WTC11 (cell line): ENCODE measurements around the gene PPME1. TPM values are rescaled to one million over a fixed set of nuclear protein-coding genes. Genes with fewer than 3 reads are reported as not detected.

ENCODE experiments used
- ATAC-seq: fragments of 200-7000 bp; cut with Tn5 transposase; 2 replicates; pipeline ENCODE4 v1.10.0; 2021; ENCODE audit warnings: mild to moderate bottlenecking, moderate library complexity
- CTCF ChIA-PET: fragments of 300-600 bp; sonication (Branson Sonifier 250); formaldehyde crosslinking; loops from one replicate; lab custom pipeline; 2021; ENCODE audit warnings: antibody characterized with exemption; lab: Charles Lee
- POLR2A ChIA-PET: fragments of 350-600 bp; sonication (Branson Sonifier 250); formaldehyde crosslinking; loops from one replicate; lab custom pipeline; 2021; ENCODE audit warnings: antibody characterized with exemption; lab: Charles Lee
- DNase-seq: peaks from one replicate; pipeline ENCODE4 v3.0.0; 2021; ENCODE audit warnings: low spot score
- H3K27ac Mint-ChIP-seq: 2 replicates; pipeline ENCODE4 v1.8.0; 2021; ENCODE audit warnings: mixed read lengths
- H3K27me3 Mint-ChIP-seq: 2 replicates; pipeline ENCODE4 v1.8.0; 2021; ENCODE audit warnings: low read depth, mild to moderate bottlenecking, moderate library complexity, mixed read lengths
- H3K36me3 Mint-ChIP-seq: 2 replicates; pipeline ENCODE4 v1.8.0; 2021; ENCODE audit warnings: mixed read lengths
- H3K4me1 Mint-ChIP-seq: 2 replicates; pipeline ENCODE4 v1.8.0; 2022; ENCODE audit warnings: mixed read lengths
- H3K4me3 Mint-ChIP-seq: 2 replicates; pipeline ENCODE4 v1.8.0; 2021; ENCODE audit warnings: mild to moderate bottlenecking, moderate library complexity, mixed read lengths
- H3K9me3 Mint-ChIP-seq: 2 replicates; pipeline ENCODE4 v1.8.0; 2021; ENCODE audit warnings: mixed read lengths
- EMX1 ChIP-seq: fragments of 250-450 bp; sonication (Bioruptor Pico); IDR thresholded peaks from 2 replicates; pipeline ENCODE4 v1.8.0; 2021; ENCODE audit warnings: mild to moderate bottlenecking
- GRHL2 ChIP-seq: fragments of 250-450 bp; sonication (Bioruptor Pico); IDR thresholded peaks from 2 replicates; pipeline ENCODE4 v1.8.0; 2022; ENCODE audit warnings: mild to moderate bottlenecking, moderate library complexity; ENCODE audit not compliant: insufficient replicate concordance, severe bottlenecking
- IRF2 ChIP-seq: sonication (generic); formaldehyde crosslinking; IDR thresholded peaks from 2 replicates; pipeline ENCODE4 v1.8.0; 2022; ENCODE audit warnings: low read depth, missing genetic modification reagents, borderline replicate concordance
- NFE2L1 ChIP-seq: sonication (generic); formaldehyde crosslinking; IDR thresholded peaks from 2 replicates; pipeline ENCODE4 v1.8.1; 2023; ENCODE audit warnings: missing genetic modification reagents
- SMAD3 ChIP-seq: sonication (generic); formaldehyde crosslinking; IDR thresholded peaks from 2 replicates; pipeline ENCODE4 v1.8.0; 2022; ENCODE audit warnings: missing genetic modification reagents, mild to moderate bottlenecking, borderline replicate concordance
- TEAD1 ChIP-seq: sonication (generic); formaldehyde crosslinking; IDR thresholded peaks from 2 replicates; pipeline ENCODE4 v1.8.0; 2022; ENCODE audit warnings: mild to moderate bottlenecking, missing genetic modification reagents
- ZNF121 ChIP-seq: sonication (generic); formaldehyde crosslinking; IDR thresholded peaks from 2 replicates; pipeline ENCODE4 v1.8.0; 2023; ENCODE audit warnings: missing genetic modification reagents
- total RNA-seq: library from RNA; stranded (reverse); gene quantifications from 3 replicates; pipeline ENCODE4 v1.2.3, GENCODE V29; 2021
- TF ChIP-seq, protein P1 (sequence below): sonication (generic); formaldehyde crosslinking; IDR thresholded peaks from 2 replicates; pipeline ENCODE4 v1.8.0; 2022; ENCODE audit warnings: missing genetic modification reagents
- TF ChIP-seq, protein P2 (sequence below): sonication (generic); formaldehyde crosslinking; IDR thresholded peaks from 2 replicates; pipeline ENCODE4 v1.8.0; 2022; ENCODE audit warnings: mild to moderate bottlenecking, missing genetic modification reagents
- TF ChIP-seq, protein P3 (sequence below): fragments of 250-450 bp; sonication (Bioruptor Pico); IDR thresholded peaks from 2 replicates; pipeline ENCODE4 v1.9.0; 2021; ENCODE audit warnings: moderate library complexity, mild to moderate bottlenecking, inconsistent platforms, borderline replicate concordance
- TF ChIP-seq, protein P4 (sequence below): fragments of 250-450 bp; sonication (Bioruptor Pico); IDR thresholded peaks from 2 replicates; pipeline ENCODE4 v2.1.2; 2022; ENCODE audit warnings: mild to moderate bottlenecking, moderate library complexity
- TF ChIP-seq, protein P5 (sequence below): sonication (generic); formaldehyde crosslinking; IDR thresholded peaks from 2 replicates; pipeline ENCODE4 v1.8.0; 2022; ENCODE audit warnings: mild to moderate bottlenecking, missing genetic modification reagents
- TF ChIP-seq, protein P6 (sequence below): sonication (generic); formaldehyde crosslinking; IDR thresholded peaks from 2 replicates; pipeline ENCODE4 v1.8.0; 2023; ENCODE audit warnings: mild to moderate bottlenecking, missing genetic modification reagents
- TF ChIP-seq, protein P7 (sequence below): sonication (generic); formaldehyde crosslinking; IDR thresholded peaks from 2 replicates; pipeline ENCODE4 v1.8.1; 2023; ENCODE audit warnings: mild to moderate bottlenecking, missing genetic modification reagents

The PPME1 gene
- total RNA-seq, 1 experiment from 2014 or later = 42.5 TPM

DNA sequence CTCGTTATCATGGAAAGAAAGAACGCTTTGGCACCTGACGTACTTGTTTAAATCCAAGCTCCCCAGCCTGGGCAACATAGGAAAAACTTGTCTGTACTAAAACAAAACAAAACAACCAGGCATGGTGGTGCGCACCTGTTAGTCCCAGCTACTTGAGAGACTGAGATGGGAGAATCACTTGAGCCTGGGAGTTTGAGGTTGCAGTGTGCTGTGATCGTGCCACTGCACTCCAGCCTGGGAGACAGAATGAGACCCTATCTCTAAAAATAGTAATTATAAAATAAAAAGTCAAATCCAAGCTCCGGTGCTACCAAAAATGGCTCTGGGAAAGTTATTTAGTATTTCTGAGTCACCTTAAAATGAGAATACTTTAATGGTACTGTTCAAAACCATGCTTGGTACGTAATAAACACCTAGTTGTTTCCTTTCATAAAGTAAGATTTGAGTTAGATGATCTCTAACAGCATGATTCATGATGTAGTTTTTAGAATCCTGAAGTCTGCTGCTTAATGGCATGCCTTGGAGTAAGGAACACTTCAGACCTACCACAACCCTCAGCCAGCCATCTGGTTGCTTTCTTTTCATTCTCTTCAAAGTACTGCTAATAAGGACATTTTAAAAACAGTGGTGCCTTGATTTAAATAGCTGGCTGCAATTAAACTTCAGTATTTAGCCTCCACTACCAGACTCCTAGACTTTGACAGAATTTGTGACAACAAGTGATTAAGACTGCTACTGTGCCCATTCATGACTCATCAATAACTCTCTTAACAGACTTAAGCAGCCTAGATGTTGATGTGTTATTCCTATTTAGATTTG lies 8.4 kb downstream of the PPME1 start (continued):
- TF ChIP-seq, protein P1, sequence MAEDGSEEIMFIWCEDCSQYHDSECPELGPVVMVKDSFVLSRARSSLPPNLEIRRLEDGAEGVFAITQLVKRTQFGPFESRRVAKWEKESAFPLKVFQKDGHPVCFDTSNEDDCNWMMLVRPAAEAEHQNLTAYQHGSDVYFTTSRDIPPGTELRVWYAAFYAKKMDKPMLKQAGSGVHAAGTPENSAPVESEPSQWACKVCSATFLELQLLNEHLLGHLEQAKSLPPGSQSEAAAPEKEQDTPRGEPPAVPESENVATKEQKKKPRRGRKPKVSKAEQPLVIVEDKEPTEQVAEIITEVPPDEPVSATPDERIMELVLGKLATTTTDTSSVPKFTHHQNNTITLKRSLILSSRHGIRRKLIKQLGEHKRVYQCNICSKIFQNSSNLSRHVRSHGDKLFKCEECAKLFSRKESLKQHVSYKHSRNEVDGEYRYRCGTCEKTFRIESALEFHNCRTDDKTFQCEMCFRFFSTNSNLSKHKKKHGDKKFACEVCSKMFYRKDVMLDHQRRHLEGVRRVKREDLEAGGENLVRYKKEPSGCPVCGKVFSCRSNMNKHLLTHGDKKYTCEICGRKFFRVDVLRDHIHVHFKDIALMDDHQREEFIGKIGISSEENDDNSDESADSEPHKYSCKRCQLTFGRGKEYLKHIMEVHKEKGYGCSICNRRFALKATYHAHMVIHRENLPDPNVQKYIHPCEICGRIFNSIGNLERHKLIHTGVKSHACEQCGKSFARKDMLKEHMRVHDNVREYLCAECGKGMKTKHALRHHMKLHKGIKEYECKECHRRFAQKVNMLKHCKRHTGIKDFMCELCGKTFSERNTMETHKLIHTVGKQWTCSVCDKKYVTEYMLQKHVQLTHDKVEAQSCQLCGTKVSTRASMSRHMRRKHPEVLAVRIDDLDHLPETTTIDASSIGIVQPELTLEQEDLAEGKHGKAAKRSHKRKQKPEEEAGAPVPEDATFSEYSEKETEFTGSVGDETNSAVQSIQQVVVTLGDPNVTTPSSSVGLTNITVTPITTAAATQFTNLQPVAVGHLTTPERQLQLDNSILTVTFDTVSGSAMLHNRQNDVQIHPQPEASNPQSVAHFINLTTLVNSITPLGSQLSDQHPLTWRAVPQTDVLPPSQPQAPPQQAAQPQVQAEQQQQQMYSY (CRISPR knock-in tag) = no peak
- no peak for TF ChIP-seq SMAD3 (CRISPR knock-in tag)
- TF ChIP-seq IRF2 (CRISPR knock-in tag) = no peak
- no peak for TF ChIP-seq NFE2L1 (CRISPR knock-in tag)
- TF ChIP-seq, protein P2, sequence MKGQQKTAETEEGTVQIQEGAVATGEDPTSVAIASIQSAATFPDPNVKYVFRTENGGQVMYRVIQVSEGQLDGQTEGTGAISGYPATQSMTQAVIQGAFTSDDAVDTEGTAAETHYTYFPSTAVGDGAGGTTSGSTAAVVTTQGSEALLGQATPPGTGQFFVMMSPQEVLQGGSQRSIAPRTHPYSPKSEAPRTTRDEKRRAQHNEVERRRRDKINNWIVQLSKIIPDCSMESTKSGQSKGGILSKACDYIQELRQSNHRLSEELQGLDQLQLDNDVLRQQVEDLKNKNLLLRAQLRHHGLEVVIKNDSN (CRISPR knock-in tag) = no peak

DNA sequence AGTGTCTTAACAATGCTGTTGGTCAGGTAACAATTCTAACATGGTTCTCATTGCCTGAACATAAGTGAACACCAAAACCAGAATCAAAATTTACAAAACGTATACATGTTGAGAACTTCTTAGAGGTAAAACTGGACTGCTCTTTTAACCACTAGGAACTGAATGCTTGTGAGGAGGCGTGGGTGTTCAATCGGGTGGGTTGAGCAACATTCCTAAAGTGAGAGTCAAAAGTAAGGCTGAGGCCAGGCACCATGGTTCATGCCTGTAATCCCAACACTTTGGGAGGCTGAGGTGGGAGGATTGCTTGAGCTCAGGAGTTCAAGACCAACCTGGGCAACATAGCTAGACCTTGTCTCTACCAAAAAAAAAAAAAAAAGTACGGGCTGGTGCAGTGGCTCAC lies 11.5 kb downstream of the PPME1 start:
- Mint-ChIP-seq H3K36me3 (no peaks in the 10 kb centered on the region), H3K27ac (no peak overlapping the region), H3K27me3 (no peaks in the 10 kb centered on the region), H3K9me3 (no peaks in the 10 kb centered on the region), H3K4me1 (peaks cover 7% of the 10 kb centered on the region; the same call in 1 of the 2 replicates), H3K4me3 (no peak overlapping the region)
- DNase-seq (no peak), ATAC-seq (no peak)
- CTCF ChIA-PET = interaction anchor here (0.6 kb wide), 1 partner anchor 72 kb away, joined by 3 read pairs; no protein-coding TSS in a partner anchor
- TF ChIP-seq, protein P3, sequence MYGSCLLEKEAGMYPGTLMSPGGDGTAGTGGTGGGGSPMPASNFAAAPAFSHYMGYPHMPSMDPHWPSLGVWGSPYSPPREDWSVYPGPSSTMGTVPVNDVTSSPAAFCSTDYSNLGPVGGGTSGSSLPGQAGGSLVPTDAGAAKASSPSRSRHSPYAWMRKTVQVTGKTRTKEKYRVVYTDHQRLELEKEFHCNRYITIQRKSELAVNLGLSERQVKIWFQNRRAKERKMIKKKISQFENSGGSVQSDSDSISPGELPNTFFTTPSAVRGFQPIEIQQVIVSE (CRISPR knock-in tag) = no peak
- TF ChIP-seq, protein P4, sequence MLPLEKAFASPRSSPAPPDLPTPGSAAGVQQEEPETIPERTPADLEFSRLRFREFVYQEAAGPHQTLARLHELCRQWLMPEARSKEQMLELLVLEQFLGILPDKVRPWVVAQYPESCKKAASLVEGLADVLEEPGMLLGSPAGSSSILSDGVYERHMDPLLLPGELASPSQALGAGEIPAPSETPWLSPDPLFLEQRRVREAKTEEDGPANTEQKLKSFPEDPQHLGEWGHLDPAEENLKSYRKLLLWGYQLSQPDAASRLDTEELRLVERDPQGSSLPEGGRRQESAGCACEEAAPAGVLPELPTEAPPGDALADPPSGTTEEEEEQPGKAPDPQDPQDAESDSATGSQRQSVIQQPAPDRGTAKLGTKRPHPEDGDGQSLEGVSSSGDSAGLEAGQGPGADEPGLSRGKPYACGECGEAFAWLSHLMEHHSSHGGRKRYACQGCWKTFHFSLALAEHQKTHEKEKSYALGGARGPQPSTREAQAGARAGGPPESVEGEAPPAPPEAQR = no peak
- TF ChIP-seq EMX1 (CRISPR knock-in tag) (no peak), IRF2 (CRISPR knock-in tag) (no peak), GRHL2 (no peak), ZNF121 (CRISPR knock-in tag) (no peak), TEAD1 (CRISPR knock-in tag) (no peak)
- TF ChIP-seq, protein P5, sequence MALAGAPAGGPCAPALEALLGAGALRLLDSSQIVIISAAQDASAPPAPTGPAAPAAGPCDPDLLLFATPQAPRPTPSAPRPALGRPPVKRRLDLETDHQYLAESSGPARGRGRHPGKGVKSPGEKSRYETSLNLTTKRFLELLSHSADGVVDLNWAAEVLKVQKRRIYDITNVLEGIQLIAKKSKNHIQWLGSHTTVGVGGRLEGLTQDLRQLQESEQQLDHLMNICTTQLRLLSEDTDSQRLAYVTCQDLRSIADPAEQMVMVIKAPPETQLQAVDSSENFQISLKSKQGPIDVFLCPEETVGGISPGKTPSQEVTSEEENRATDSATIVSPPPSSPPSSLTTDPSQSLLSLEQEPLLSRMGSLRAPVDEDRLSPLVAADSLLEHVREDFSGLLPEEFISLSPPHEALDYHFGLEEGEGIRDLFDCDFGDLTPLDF (CRISPR knock-in tag) = no peak
- TF ChIP-seq, protein P6, sequence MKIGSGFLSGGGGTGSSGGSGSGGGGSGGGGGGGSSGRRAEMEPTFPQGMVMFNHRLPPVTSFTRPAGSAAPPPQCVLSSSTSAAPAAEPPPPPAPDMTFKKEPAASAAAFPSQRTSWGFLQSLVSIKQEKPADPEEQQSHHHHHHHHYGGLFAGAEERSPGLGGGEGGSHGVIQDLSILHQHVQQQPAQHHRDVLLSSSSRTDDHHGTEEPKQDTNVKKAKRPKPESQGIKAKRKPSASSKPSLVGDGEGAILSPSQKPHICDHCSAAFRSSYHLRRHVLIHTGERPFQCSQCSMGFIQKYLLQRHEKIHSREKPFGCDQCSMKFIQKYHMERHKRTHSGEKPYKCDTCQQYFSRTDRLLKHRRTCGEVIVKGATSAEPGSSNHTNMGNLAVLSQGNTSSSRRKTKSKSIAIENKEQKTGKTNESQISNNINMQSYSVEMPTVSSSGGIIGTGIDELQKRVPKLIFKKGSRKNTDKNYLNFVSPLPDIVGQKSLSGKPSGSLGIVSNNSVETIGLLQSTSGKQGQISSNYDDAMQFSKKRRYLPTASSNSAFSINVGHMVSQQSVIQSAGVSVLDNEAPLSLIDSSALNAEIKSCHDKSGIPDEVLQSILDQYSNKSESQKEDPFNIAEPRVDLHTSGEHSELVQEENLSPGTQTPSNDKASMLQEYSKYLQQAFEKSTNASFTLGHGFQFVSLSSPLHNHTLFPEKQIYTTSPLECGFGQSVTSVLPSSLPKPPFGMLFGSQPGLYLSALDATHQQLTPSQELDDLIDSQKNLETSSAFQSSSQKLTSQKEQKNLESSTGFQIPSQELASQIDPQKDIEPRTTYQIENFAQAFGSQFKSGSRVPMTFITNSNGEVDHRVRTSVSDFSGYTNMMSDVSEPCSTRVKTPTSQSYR (CRISPR knock-in tag) = no peak
- TF ChIP-seq, protein P7, sequence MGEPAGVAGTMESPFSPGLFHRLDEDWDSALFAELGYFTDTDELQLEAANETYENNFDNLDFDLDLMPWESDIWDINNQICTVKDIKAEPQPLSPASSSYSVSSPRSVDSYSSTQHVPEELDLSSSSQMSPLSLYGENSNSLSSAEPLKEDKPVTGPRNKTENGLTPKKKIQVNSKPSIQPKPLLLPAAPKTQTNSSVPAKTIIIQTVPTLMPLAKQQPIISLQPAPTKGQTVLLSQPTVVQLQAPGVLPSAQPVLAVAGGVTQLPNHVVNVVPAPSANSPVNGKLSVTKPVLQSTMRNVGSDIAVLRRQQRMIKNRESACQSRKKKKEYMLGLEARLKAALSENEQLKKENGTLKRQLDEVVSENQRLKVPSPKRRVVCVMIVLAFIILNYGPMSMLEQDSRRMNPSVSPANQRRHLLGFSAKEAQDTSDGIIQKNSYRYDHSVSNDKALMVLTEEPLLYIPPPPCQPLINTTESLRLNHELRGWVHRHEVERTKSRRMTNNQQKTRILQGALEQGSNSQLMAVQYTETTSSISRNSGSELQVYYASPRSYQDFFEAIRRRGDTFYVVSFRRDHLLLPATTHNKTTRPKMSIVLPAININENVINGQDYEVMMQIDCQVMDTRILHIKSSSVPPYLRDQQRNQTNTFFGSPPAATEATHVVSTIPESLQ (CRISPR knock-in tag) = no peak
- POLR2A ChIA-PET = no interaction called here
